ENCODE results near the gene ZNF503. TPM values are rescaled to one million over a fixed set of nuclear protein-coding genes. Genes with fewer than 3 reads are reported as not detected.

ZNF503 gene
- total and polyA plus RNA-seq, 2 of the 8 experiments (the other 6 are each of a cell fraction or from before 2014, with no cell fraction given) = 0.03 to 0.13 TPM

GRCh38 chr10:75350791-75351190 lies 50.8 kb downstream of the ZNF503 start (continued):
- no peak for TF ChIP-seq CTCF (IDR thresholded peaks at IDR 0.05; ENCODE audit: control extremely low read depth in 1 of 3, insufficient read depth in 1 of 3, low read depth in 1 of 3, low read length in 3 of 3)
- no peak for TF ChIP-seq RBBP5 (IDR thresholded peaks at IDR 0.05; ENCODE audit: borderline replicate concordance, low read depth, low read length)
- no peak for TF ChIP-seq USF2 (IDR thresholded peaks at IDR 0.05; ENCODE audit: low read length)
- TF ChIP-seq KDM1A (IDR thresholded peaks at IDR 0.05; ENCODE audit: borderline replicate concordance, low read length) = no peak
- TF ChIP-seq SIN3A (conservative IDR thresholded peaks at IDR 0.05 in 1 of 2, IDR thresholded peaks at IDR 0.05 in 1 of 2; ENCODE audit: low read depth in 1 of 2, low read length in 2 of 2) = no peak
- no peak for TF ChIP-seq NRF1 (IDR thresholded peaks at IDR 0.05; ENCODE audit: low read depth, low read length)
- no peak for TF ChIP-seq CBX8 (IDR thresholded peaks at IDR 0.05; ENCODE audit: borderline replicate concordance, low read depth, low read length)

Other genes starting within 250 kb of the ZNF503 start
- 284 and 287 TPM in 2 replicates for gene VDAC2, start 191.0 kb downstream of the ZNF503 start, total RNA-seq (2021; fragmentation: NEBNext Ultra II Directional; extraction: Animal tissue kit (Norgen Biotek cat#: 25700))
- gene VDAC2, start 191.0 kb downstream of the ZNF503 start, polyA plus RNA-seq (2011; rRNA removed) = 61.8 and 89.8 TPM in 2 replicates
- gene COMTD1, start 165.8 kb downstream of the ZNF503 start, total RNA-seq (2021; fragmentation: NEBNext Ultra II Directional; extraction: Animal tissue kit (Norgen Biotek cat#: 25700)) = 31.9 and 32.5 TPM in 2 replicates
- gene COMTD1, start 165.8 kb downstream of the ZNF503 start, polyA plus RNA-seq (2011; rRNA removed) = 42.4 and 59.4 TPM in 2 replicates
- 0.86 and 2.4 TPM in 2 replicates for gene LRMDA, start 29.9 kb upstream of the ZNF503 start, total RNA-seq (2021; fragmentation: NEBNext Ultra II Directional; extraction: Animal tissue kit (Norgen Biotek cat#: 25700))
- 0.52 and 2.8 TPM in 2 replicates for gene LRMDA, start 29.9 kb upstream of the ZNF503 start, polyA plus RNA-seq (2011; rRNA removed)